GM19239 (cell line): ENCODE results near the gene TAS2R3.
A peak's percentile ranks its signal among the peaks of the same experiment; 100 is the strongest.

Experiments
- DNase-seq: peaks from one replicate; pipeline ENCODE4 v3.0.0; 2011; ENCODE audit warnings: low spot score; ENCODE audit not compliant: insufficient read length
- FAIRE-seq: peaks from 2 replicates; lab custom pipeline; 2011; peaks lifted over from hg19 to GRCh38; lab: Jason Lieb, UNC

The TAS2R3 gene

GRCh38 chr7:141785706-141786552, 22.0 kb downstream of the TAS2R3 start:
- DNase-seq (peak; percentile 43), FAIRE-seq (peak; percentile 64)

GRCh38 chr7:141788296-141788695, 24.4 kb downstream of the TAS2R3 start:
- no peak for FAIRE-seq

GRCh38 chr7:141789917-141790316, 26.0 kb downstream of the TAS2R3 start, which contains the start of gene TAS2R5:
TAS2R5 (plus strand) TSS chr7:141790217; CDS start chr7:141790362, 145 bp downstream.
- DNase-seq: no peak

More at GRCh38 chr7:141788296-141788695, 24.4 kb downstream of the TAS2R3 start:
- DNase-seq: no peak

GRCh38 chr7:141792526-141792925, 28.6 kb downstream of the TAS2R3 start:
- FAIRE-seq: no peak
- DNase-seq: no peak

More at GRCh38 chr7:141789917-141790316, 26.0 kb downstream of the TAS2R3 start, which contains the start of gene TAS2R5:
- FAIRE-seq: no peak
